SU-DHL-6 (cell line): ENCODE measurements around the gene TWIST2.

Source experiments
- H2AFZ ChIP-seq: fragments of 200-600 bp; sonication (generic); 2 replicates; pipeline ENCODE4 v1.6.1; 2014; ENCODE audit warnings: low read depth, mild to moderate bottlenecking, moderate library complexity, mixed read lengths, antibody characterized with exemption, low read length; ENCODE audit not compliant: severe bottlenecking
- H3F3A ChIP-seq: fragments of 200-600 bp; shearing (Covaris generic); 2 replicates; pipeline ENCODE4 v1.6.0; 2016; ENCODE audit warnings: antibody characterized with exemption, mild to moderate bottlenecking; ENCODE audit not compliant: insufficient read depth
- H3K27ac ChIP-seq: fragments of 200-600 bp; sonication (generic); 2 replicates; pipeline ENCODE4 v1.5.1; 2016; ENCODE audit warnings: low read depth, mild to moderate bottlenecking, low read length, moderate library complexity, mixed read lengths
- H3K27me3 ChIP-seq: fragments of 200-600 bp; sonication (generic), shearing (Covaris generic); 2 replicates; pipeline ENCODE4 v1.6.0; 2014; ENCODE audit warnings: mild to moderate bottlenecking, low read length
- H3K36me3 ChIP-seq: fragments of 200-600 bp; sonication (generic); 2 replicates; pipeline ENCODE4 v1.6.1; 2014; ENCODE audit warnings: mild to moderate bottlenecking, low read length, mixed read lengths
- H3K4me2 ChIP-seq: fragments of 300-600, 200-600 bp; shearing (Covaris generic), sonication (generic); 2 replicates; pipeline ENCODE4 v1.6.0; 2014; ENCODE audit warnings: low read length, low read depth, mild to moderate bottlenecking; ENCODE audit not compliant: poor library complexity, severe bottlenecking
- H3K4me3 ChIP-seq: fragments of 200-600 bp; sonication (generic); 2 replicates; pipeline ENCODE4 v1.5.1; 2014; ENCODE audit warnings: antibody characterized with exemption, low read length, mild to moderate bottlenecking, mixed read lengths; ENCODE audit not compliant: insufficient read depth, poor library complexity, severe bottlenecking
- H3K79me2 ChIP-seq: fragments of 200-600 bp; sonication (generic); 2 replicates; pipeline ENCODE4 v1.6.1; 2014; ENCODE audit warnings: mild to moderate bottlenecking, low read length, moderate library complexity; ENCODE audit not compliant: insufficient read depth
- H3K9ac ChIP-seq: fragments of 200-600 bp; sonication (generic); 2 replicates; pipeline ENCODE4 v1.7.0; 2014; ENCODE audit warnings: mild to moderate bottlenecking, low read length
- H3K9me2 ChIP-seq: fragments of 200-600 bp; sonication (generic); replicated peaks from 2 replicates; pipeline ENCODE4 v1.6.1; 2014; ENCODE audit warnings: low read length; ENCODE audit not compliant: insufficient read depth
- H3K9me3 ChIP-seq: fragments of 200-600 bp; sonication (generic); 2 replicates; pipeline ENCODE4 v1.6.1; 2014; ENCODE audit warnings: low read length, mixed read lengths; ENCODE audit not compliant: insufficient read depth
- H4K20me1 ChIP-seq: fragments of 200-600 bp; sonication (generic); 2 replicates; pipeline ENCODE4 v1.6.1; 2014; ENCODE audit warnings: low read depth, mild to moderate bottlenecking, antibody characterized with exemption, low read length, moderate library complexity, mixed read lengths
- EZH2phosphoT487 ChIP-seq: fragments of 200-600 bp; sonication (generic), shearing (Covaris generic); conservative IDR thresholded peaks from 2 replicates; pipeline ENCODE4 v1.6.1; 2018; ENCODE audit warnings: mild to moderate bottlenecking, antibody characterized with exemption, low read length, moderate library complexity, mixed read lengths
- TF ChIP-seq, protein P1 (sequence below): fragments of 200-600 bp; sonication (generic); IDR thresholded peaks from one replicate; pipeline ENCODE4 v1.5.1; 2017; ENCODE audit warnings: antibody characterized with exemption, mild to moderate bottlenecking, low read length, moderate library complexity; ENCODE audit not compliant: insufficient read depth, poor library complexity, severe bottlenecking

TWIST2 gene

DNA sequence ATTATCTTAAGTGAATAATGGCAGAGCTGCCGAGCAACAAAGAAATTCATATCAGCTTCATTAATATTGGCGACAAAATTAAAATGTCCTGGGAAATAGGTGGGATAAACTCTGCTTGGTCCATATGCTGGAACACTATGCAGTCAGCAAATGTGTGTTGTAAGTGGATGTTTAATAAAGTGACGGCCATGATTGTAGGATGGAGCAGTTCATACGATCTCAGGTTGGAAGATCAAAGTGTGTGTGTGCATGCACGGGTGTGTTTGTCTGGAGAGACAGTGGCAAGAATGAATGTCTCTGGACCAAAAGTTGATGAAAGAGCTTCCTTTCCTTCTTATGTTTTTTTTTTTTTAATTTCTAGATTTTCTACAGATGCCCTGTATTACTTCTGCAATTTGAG is 14.8 kb downstream of the TWIST2 start:
- no peaks in the 10 kb centered on the region for H3F3A ChIP-seq
- H3K4me3 ChIP-seq: no peak overlapping the region
- H4K20me1 ChIP-seq: no peaks in the 10 kb centered on the region
- H3K36me3 ChIP-seq: no peaks in the 10 kb centered on the region
- H3K9me3 ChIP-seq: no peaks in the 10 kb centered on the region
- no peak overlapping the region for H3K4me2 ChIP-seq
- H3K9me2 ChIP-seq: no peaks in the 10 kb centered on the region
- H3K79me2 ChIP-seq: no peaks in the 10 kb centered on the region
- TF ChIP-seq, protein P1, sequence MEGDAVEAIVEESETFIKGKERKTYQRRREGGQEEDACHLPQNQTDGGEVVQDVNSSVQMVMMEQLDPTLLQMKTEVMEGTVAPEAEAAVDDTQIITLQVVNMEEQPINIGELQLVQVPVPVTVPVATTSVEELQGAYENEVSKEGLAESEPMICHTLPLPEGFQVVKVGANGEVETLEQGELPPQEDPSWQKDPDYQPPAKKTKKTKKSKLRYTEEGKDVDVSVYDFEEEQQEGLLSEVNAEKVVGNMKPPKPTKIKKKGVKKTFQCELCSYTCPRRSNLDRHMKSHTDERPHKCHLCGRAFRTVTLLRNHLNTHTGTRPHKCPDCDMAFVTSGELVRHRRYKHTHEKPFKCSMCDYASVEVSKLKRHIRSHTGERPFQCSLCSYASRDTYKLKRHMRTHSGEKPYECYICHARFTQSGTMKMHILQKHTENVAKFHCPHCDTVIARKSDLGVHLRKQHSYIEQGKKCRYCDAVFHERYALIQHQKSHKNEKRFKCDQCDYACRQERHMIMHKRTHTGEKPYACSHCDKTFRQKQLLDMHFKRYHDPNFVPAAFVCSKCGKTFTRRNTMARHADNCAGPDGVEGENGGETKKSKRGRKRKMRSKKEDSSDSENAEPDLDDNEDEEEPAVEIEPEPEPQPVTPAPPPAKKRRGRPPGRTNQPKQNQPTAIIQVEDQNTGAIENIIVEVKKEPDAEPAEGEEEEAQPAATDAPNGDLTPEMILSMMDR: no peak
- no peak for TF ChIP-seq EZH2phosphoT487
- no peak overlapping the region for H3K9ac ChIP-seq
- no peaks in the 10 kb centered on the region for H3K27me3 ChIP-seq
- H3K27ac ChIP-seq: no peak overlapping the region
- H2AFZ ChIP-seq: no peak overlapping the region

DNA sequence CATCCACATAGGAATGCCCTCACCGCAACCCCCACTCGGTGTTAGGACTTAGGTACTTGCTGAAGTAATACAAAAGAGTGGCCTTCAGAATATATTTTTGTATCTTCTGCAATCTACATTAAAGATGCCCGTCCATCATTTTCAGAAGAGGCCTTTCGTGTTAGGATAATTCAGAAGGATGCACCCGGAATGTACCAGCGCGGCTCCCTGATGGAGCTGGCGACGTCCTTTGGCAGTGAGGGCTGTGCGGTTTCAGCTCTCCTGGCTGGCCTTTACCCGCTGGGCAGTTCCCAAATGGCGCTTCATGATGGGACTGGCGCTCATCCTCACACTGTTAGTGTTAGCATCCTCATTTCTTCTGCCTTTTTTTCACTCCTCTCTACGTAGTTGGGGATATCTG is 15.3 kb downstream of the TWIST2 start:
- Histone ChIP-seq H3K27ac (no peak overlapping the region), H3K9me3 (no peaks in the 10 kb centered on the region), H3K4me2 (no peak overlapping the region), H3K79me2 (no peaks in the 10 kb centered on the region), H4K20me1 (no peaks in the 10 kb centered on the region), H3K27me3 (no peaks in the 10 kb centered on the region), H3K4me3 (no peak overlapping the region), H3K9me2 (no peaks in the 10 kb centered on the region), H3K9ac (no peak overlapping the region), H3F3A (no peaks in the 10 kb centered on the region), H2AFZ (no peak overlapping the region), H3K36me3 (no peaks in the 10 kb centered on the region)
- TF ChIP-seq, protein P1: no peak
- no peak for TF ChIP-seq EZH2phosphoT487

DNA sequence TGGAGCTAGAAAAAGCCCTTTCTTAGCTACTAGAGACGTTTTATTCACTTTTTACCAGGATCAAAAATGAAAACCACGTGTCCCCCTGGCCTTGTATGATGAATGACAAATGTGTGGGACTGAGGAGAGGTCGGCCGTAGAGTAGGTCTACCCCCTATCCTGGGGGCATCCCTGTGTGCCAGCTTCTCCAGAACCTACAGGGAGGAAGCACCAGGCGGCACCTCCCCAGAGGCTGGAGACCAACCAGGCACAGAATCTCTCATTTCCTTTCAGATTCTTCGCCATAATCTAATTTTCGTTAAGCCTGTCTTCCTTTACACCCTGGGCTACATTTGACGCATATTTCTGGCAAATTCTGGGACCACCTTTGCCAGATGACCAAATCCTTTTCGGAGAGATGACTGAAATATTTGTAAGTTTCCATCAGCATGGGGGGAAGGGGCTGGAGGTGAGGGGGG is 15.9 kb downstream of the TWIST2 start:
- H3K79me2 ChIP-seq: no peaks in the 10 kb centered on the region
- no peaks in the 10 kb centered on the region for H3K9me2 ChIP-seq
- H4K20me1 ChIP-seq: no peaks in the 10 kb centered on the region
- no peak overlapping the region for H3K9ac ChIP-seq
- H3K4me3 ChIP-seq: no peak overlapping the region
- H3K36me3 ChIP-seq: no peaks in the 10 kb centered on the region
- H3F3A ChIP-seq: no peaks in the 10 kb centered on the region
- H2AFZ ChIP-seq: no peak overlapping the region
- H3K27me3 ChIP-seq: no peaks in the 10 kb centered on the region
- H3K27ac ChIP-seq: no peak overlapping the region
- H3K4me2 ChIP-seq: no peak overlapping the region
- no peaks in the 10 kb centered on the region for H3K9me3 ChIP-seq
- TF ChIP-seq, protein P1: no peak
- no peak for TF ChIP-seq EZH2phosphoT487
